Keratinocyte (primary cell): Measurements from ENCODE around the gene GPS1. TPM values are rescaled to one million over a fixed set of nuclear protein-coding genes. Genes with fewer than 3 reads are reported as not detected.

Experiments used
- DNase-seq: peaks from one replicate; pipeline ENCODE4 v3.0.0-alpha.2; 2011; ENCODE audit warnings: low read depth, missing footprints, low spot score
- FAIRE-seq: peaks from 2 replicates; lab custom pipeline; 2011; peaks lifted over from hg19 to GRCh38; lab: Jason Lieb, UNC
- H2AFZ ChIP-seq: 2 replicates; pipeline ENCODE4 v1.6.0; 2012; ENCODE audit warnings: low read length, control low read depth, inconsistent platforms; ENCODE audit not compliant: control insufficient read depth
- H3K27ac ChIP-seq: 2 replicates; pipeline ENCODE4 v1.5.1; 2011; ENCODE audit warnings: low read length; ENCODE audit not compliant: control insufficient read depth, insufficient read depth
- H3K27me3 ChIP-seq: 3 replicates; pipeline ENCODE4 v1.6.0; 2011; ENCODE audit warnings: low read length; ENCODE audit not compliant: control insufficient read depth, insufficient read depth; ENCODE audit errors: extremely low read depth
- H3K36me3 ChIP-seq, 2 experiments: 2 replicates in 1 of 2; 3 replicates in 1 of 2; pipeline ENCODE4 v1.5.1; 2011; ENCODE audit warnings: low read length in 2 of 2, mild to moderate bottlenecking in 1 of 2; ENCODE audit not compliant: control insufficient read depth in 2 of 2, insufficient read depth in 2 of 2; ENCODE audit errors: extremely low read depth in 1 of 2
- H3K4me1 ChIP-seq: 3 replicates; pipeline ENCODE4 v1.5.1; 2011; ENCODE audit warnings: low read length; ENCODE audit not compliant: control insufficient read depth, insufficient read depth; ENCODE audit errors: extremely low read depth
- H3K4me2 ChIP-seq: 3 replicates; pipeline ENCODE4 v1.6.0; 2011; ENCODE audit warnings: low read depth, low read length; ENCODE audit not compliant: control insufficient read depth, insufficient read depth; ENCODE audit errors: extremely low read depth
- H3K4me3 ChIP-seq, 3 experiments: fragments of 200-600 bp in 1 of 3; sonication (generic) in 1 of 3; 2 replicates in 2 of 3; 3 replicates in 1 of 3; pipeline ENCODE4 v1.5.1; 2011 to 2016; ENCODE audit warnings: low read length in 3 of 3, mild to moderate bottlenecking in 3 of 3, control low read depth in 2 of 3, inconsistent platforms in 1 of 3, low read depth in 1 of 3, mixed read lengths in 1 of 3, mixed run types in 1 of 3, moderate library complexity in 1 of 3; ENCODE audit not compliant: control insufficient read depth in 2 of 3, insufficient read depth in 2 of 3; ENCODE audit errors: extremely low read depth in 1 of 3
- H3K79me2 ChIP-seq: 2 replicates; pipeline ENCODE4 v1.6.0; 2012; ENCODE audit warnings: low read length; ENCODE audit not compliant: control insufficient read depth, insufficient read depth
- H3K9ac ChIP-seq: 3 replicates; pipeline ENCODE4 v1.6.0; 2011; ENCODE audit warnings: low read length; ENCODE audit not compliant: control insufficient read depth, insufficient read depth; ENCODE audit errors: extremely low read depth
- H3K9me1 ChIP-seq: 3 replicates; pipeline ENCODE4 v1.6.0; 2011; ENCODE audit warnings: low read length; ENCODE audit not compliant: control insufficient read depth, insufficient read depth; ENCODE audit errors: extremely low read depth
- H3K9me3 ChIP-seq: 2 replicates; pipeline ENCODE4 v1.5.1; 2012; ENCODE audit warnings: low read depth, low read length; ENCODE audit not compliant: control insufficient read depth
- H4K20me1 ChIP-seq: 3 replicates; pipeline ENCODE4 v1.6.0; 2011; ENCODE audit warnings: low read length; ENCODE audit not compliant: control insufficient read depth, insufficient read depth; ENCODE audit errors: extremely low read depth
- EZH2 ChIP-seq: IDR thresholded peaks from one replicate; pipeline ENCODE4 v1.6.1; 2012; ENCODE audit warnings: inconsistent platforms, mild to moderate bottlenecking, low read length, moderate library complexity
- dilution Hi-C: fragments of 300-500 bp; cut with MboI; formaldehyde crosslinking; loops from one replicate; pipeline ENCODE4 v1.7.0; 2020; ENCODE audit warnings: low sequenced_read_pairs; ENCODE audit not compliant: extremely low pct_ligation_motif_present
- polyA plus RNA-seq, 5 experiments: library from polyadenylated mRNA; depleted of rRNA in 3 of 5; stranded (reverse) in 3 of 5; stranded (forward) in 1 of 5; unstranded in 1 of 5; fragments of >200 nt; gene quantifications; 1 replicate in 1 of 5; 2 replicates in 3 of 5; 3 replicates in 1 of 5; pipeline versions ENCODE4 v1.2.1 to v1.2.3, GENCODE V29; 2011 to 2012; ENCODE audit warnings: missing spikeins in 2 of 5, low read depth in 1 of 5, low replicate concordance in 1 of 5
- TF ChIP-seq, protein P1 (sequence below), 3 experiments: IDR thresholded peaks in 1 of 3; conservative IDR thresholded peaks in 1 of 3; optimal IDR thresholded peaks in 1 of 3; 2 replicates in 2 of 3; 3 replicates in 1 of 3; pipeline versions ENCODE3 to v1.5.1; 2011; ENCODE audit warnings: low read length in 3 of 3, mild to moderate bottlenecking in 3 of 3, moderate library complexity in 2 of 3, control low read depth in 1 of 3, inconsistent platforms in 1 of 3; ENCODE audit not compliant: insufficient read depth in 2 of 3; ENCODE audit errors: extremely low read depth in 1 of 3

GPS1 gene
- polyA plus RNA-seq, 1 donor (not counting 4 experiments of a cell fraction or from before 2014, with no cell fraction given) = 60.4 TPM

DNA sequence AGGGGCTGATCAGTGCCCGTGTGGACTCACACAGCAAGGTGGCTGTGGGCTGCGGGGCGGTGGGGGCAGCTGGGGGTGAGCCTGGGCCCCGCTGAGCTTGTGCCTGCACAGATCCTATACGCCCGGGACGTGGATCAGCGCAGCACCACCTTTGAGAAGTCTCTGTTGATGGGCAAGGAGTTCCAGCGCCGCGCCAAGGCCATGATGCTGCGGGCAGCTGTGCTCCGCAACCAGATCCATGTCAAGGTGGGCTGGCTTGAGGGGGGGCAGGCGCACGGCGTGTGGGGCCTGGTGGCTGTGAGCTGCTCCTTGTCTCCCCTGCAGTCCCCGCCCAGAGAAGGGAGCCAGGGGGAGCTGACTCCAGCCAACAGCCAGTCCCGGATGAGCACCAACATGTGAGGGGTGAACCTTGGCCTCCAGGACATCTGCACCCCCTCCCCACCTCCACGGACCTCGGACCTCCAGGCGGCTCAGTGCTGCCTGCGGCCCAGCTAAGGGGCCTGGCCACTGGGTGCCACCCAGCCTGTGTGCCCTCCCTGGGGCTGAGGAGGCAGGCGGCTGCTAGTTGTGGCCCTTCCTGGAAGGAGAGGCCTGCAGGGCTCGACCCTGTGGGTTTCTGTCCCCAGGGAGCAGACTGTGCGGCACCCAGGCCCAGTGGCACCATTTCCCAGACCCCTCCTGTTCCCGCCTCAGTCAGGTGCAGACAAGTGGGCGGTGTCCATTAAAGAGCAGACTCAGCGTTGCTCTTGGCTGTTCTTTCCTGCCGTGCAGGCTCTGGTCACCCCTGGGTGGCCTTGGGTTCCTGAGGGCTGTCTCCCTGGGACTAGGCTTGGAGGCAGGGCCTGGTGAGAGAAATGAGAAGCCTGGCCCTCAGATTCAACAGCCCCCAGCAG lies 5.3 kb downstream of the GPS1 start:
- peaks cover 6% of the 10 kb centered on the region for H3K4me1 ChIP-seq
- H2AFZ ChIP-seq = no peak overlapping the region
- peaks cover 20% of the 10 kb centered on the region for H3K79me2 ChIP-seq
- no peak overlapping the region for H3K9ac ChIP-seq
- no peaks in the 10 kb centered on the region for H3K9me1 ChIP-seq
- FAIRE-seq = no peak
- dilution Hi-C loops = no loop called here
- H3K36me3 ChIP-seq = peaks cover 30 to 46% of the 10 kb centered on the region in 2 experiments
- no peaks in the 10 kb centered on the region for H3K9me3 ChIP-seq
- H3K27ac ChIP-seq = no peak overlapping the region
- DNase-seq = no peak
- H4K20me1 ChIP-seq = no peaks in the 10 kb centered on the region
- no peak overlapping the region for H3K4me2 ChIP-seq
- no peak for TF ChIP-seq EZH2
- TF ChIP-seq, protein P1, sequence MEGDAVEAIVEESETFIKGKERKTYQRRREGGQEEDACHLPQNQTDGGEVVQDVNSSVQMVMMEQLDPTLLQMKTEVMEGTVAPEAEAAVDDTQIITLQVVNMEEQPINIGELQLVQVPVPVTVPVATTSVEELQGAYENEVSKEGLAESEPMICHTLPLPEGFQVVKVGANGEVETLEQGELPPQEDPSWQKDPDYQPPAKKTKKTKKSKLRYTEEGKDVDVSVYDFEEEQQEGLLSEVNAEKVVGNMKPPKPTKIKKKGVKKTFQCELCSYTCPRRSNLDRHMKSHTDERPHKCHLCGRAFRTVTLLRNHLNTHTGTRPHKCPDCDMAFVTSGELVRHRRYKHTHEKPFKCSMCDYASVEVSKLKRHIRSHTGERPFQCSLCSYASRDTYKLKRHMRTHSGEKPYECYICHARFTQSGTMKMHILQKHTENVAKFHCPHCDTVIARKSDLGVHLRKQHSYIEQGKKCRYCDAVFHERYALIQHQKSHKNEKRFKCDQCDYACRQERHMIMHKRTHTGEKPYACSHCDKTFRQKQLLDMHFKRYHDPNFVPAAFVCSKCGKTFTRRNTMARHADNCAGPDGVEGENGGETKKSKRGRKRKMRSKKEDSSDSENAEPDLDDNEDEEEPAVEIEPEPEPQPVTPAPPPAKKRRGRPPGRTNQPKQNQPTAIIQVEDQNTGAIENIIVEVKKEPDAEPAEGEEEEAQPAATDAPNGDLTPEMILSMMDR (optimal IDR thresholded peaks at IDR 0.05 in 1 of 3, IDR thresholded peaks at IDR 0.05 in 1 of 3, conservative IDR thresholded peaks at IDR 0.05 in 1 of 3; ENCODE audit: extremely low read depth in 1 of 3, insufficient read depth in 2 of 3, low read length in 3 of 3) = no peak
- no peak overlapping the region for H3K4me3 ChIP-seq
- H3K27me3 ChIP-seq = no peaks in the 10 kb centered on the region

DNA sequence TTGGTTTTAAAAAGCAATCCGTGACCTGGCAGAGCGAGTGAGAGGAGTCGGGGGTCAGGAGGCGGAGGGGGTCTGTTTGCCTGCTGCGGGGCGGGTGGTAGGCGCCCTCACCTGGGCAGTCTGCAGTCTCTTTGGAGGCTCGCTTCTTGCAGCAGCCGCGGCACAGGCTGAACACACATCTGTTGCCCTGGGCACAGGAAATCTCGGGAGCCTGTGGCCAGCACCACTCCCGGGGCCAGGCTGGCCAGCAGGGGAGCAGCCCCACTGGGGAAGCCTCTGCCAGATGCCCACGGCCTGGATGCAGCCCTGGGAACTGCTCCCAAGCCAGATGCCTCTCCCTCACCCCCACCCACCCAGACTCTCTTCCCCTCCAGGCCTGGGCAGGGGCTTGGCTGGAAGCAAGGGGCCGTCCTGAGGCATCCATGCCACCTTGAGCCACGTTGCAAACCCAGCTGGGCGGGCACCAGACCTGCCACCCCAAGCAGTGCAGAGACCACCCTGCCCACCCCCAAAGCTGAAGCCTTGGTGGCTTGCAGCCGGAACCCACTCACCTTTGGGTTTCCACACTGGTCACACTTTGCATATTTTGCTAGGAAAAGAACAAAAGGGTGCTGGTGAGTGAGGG lies 6.6 kb downstream of the GPS1 start:
- H3K4me3 ChIP-seq = no peak overlapping the region
- no peak overlapping the region for H3K27ac ChIP-seq
- no peak overlapping the region for H3K4me2 ChIP-seq
- no peak overlapping the region for H2AFZ ChIP-seq
- dilution Hi-C loops = no loop called here
- peaks cover 32 to 46% of the 10 kb centered on the region in 2 experiments for H3K36me3 ChIP-seq
- peaks cover 8% of the 10 kb centered on the region for H3K79me2 ChIP-seq
- H3K4me1 ChIP-seq = no peaks in the 10 kb centered on the region
- H4K20me1 ChIP-seq = peaks cover 3% of the 10 kb centered on the region
- no peaks in the 10 kb centered on the region for H3K9me1 ChIP-seq
- no peaks in the 10 kb centered on the region for H3K9me3 ChIP-seq
- TF ChIP-seq, protein P1 (optimal IDR thresholded peaks at IDR 0.05 in 1 of 3, IDR thresholded peaks at IDR 0.05 in 1 of 3, conservative IDR thresholded peaks at IDR 0.05 in 1 of 3; ENCODE audit: extremely low read depth in 1 of 3, insufficient read depth in 2 of 3, low read length in 3 of 3) = no peak
- TF ChIP-seq EZH2 = no peak
- H3K9ac ChIP-seq = no peak overlapping the region
- no peak for DNase-seq
- no peaks in the 10 kb centered on the region for H3K27me3 ChIP-seq
- no peak for FAIRE-seq
